HL-60/S4 treated with retinoic acid at 250 ng/mL for 4 days and 3 days (cell line): Measurements from ENCODE around the gene PROSER1.
"Not testable (repeated sequence)": the region's sequence is repeated elsewhere in the genome, so short reads cannot be mapped to it uniquely, and the experiment has no call there.

Source experiments
- in situ Hi-C: fragments of 300-500 bp; cut with MboI; formaldehyde crosslinking; loops from 2 replicates; pipeline ENCODE4 v1.7.0; 2022; ENCODE audit warnings: low sequenced_read_pairs

PROSER1 gene

GRCh38 chr13:39032150-39032549, 5.7 kb downstream of the PROSER1 start:
- in situ Hi-C loops, result no loop called here

GRCh38 chr13:39025433-39025839, 12.5 kb downstream of the PROSER1 start:
- in situ Hi-C loops, result no loop called here

- in situ Hi-C loops, result no loop called here
These were observed 14.1 kb downstream of the PROSER1 start for GRCh38 chr13:39023761-39024160.

- in situ Hi-C loops, result no loop called here
These were observed 14.6 kb downstream of the PROSER1 start for GRCh38 chr13:39023316-39023715.

- in situ Hi-C loops, result no loop called here
These were observed 16.9 kb downstream of the PROSER1 start for GRCh38 chr13:39020853-39021462.

GRCh38 chr13:39016787-39017186, 21.1 kb downstream of the PROSER1 start:
- in situ Hi-C loops, result no loop called here

GRCh38 chr13:39016087-39016486, 21.8 kb downstream of the PROSER1 start:
- in situ Hi-C loops, result no loop called here

- in situ Hi-C loops, result no loop called here
These were observed 24.4 kb downstream of the PROSER1 start for GRCh38 chr13:39013462-39013861.

- in situ Hi-C loops, result no loop called here
These were observed 25.3 kb downstream of the PROSER1 start for GRCh38 chr13:39012608-39013007.

- in situ Hi-C loops, result not testable (repeated sequence)
These were observed 31.3 kb downstream of the PROSER1 start for GRCh38 chr13:39006371-39007111.

GRCh38 chr13:38998739-38999138, 39.1 kb downstream of the PROSER1 start:
- in situ Hi-C loops, result no loop called here

GRCh38 chr13:38993381-38993780, 44.5 kb downstream of the PROSER1 start:
- in situ Hi-C loops, result no loop called here

- in situ Hi-C loops, result no loop called here
These were observed 47.2 kb downstream of the PROSER1 start, which contains the start of gene STOML3 for GRCh38 chr13:38990693-38991092. STOML3 (minus strand) TSS chr13:38990831; CDS start chr13:38990721, 110 bp downstream.

GRCh38 chr13:38981096-38981495, 56.8 kb downstream of the PROSER1 start:
- in situ Hi-C loops, result no loop called here

- in situ Hi-C loops, result no loop called here
These were observed 57.2 kb downstream of the PROSER1 start for GRCh38 chr13:38980750-38981078.

GRCh38 chr13:38979891-38980749, 57.8 kb downstream of the PROSER1 start:
- in situ Hi-C loops, result no loop called here

GRCh38 chr13:38970380-38971051, 67.4 kb downstream of the PROSER1 start:
- in situ Hi-C loops, result no loop called here

- in situ Hi-C loops, result no loop called here
These were observed 68.7 kb downstream of the PROSER1 start for GRCh38 chr13:38969187-38969586.

- in situ Hi-C loops, result no loop called here
These were observed 70.4 kb downstream of the PROSER1 start for GRCh38 chr13:38967446-38967845.

GRCh38 chr13:38965281-38965680, 72.6 kb downstream of the PROSER1 start:
- in situ Hi-C loops, result no loop called here

GRCh38 chr13:38960175-38960574, 77.7 kb downstream of the PROSER1 start:
- in situ Hi-C loops, result no loop called here
